Superior temporal gyrus (tissue), 1 donor: ENCODE measurements around the gene CLEC4F.

ENCODE experiments used
- DNase-seq: peaks from one replicate; pipeline ENCODE4 v3.0.0-alpha.2; 2016; ENCODE audit errors: extremely low spot score

The CLEC4F gene

GRCh38 chr2:70789304-70790135 is 30.9 kb downstream of the CLEC4F start:
- DNase-seq = peak; percentile 85

DNA sequence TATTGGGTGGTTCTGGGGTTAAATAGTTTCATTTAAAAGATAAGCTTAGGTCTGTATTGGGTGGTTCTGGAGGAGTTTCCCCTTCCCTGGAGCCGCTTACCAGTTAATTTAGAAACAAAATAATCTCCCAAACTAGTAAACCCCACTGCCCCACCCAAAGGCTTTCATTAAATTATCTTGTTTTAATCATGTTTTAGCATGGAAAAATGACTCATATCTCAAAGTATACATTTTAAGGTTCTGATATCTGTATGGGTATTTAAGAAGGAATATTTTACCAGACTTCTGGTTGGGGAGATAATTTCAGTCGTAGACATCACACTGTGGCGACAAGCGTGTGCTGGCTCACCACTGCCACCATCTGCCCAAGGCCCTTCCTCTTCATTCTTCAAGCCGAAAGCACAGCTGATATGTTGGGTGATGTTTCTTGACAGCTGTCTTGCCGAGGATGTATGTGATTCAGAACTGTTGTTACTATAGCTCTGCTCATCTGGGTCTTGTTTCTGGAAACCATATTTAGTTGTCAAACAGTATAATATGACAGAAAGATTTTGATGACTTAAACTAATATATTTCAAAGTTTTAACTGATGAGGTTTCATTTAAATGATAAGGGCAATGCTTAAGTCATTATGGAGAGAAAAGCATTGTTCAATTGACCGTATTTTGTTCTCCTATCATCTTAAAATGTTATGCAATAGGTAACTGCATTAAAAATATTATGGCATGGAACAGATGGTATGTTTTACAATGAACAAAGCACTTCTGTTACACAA is 35.1 kb downstream of the CLEC4F start:
- peak; percentile 82 for DNase-seq

DNA sequence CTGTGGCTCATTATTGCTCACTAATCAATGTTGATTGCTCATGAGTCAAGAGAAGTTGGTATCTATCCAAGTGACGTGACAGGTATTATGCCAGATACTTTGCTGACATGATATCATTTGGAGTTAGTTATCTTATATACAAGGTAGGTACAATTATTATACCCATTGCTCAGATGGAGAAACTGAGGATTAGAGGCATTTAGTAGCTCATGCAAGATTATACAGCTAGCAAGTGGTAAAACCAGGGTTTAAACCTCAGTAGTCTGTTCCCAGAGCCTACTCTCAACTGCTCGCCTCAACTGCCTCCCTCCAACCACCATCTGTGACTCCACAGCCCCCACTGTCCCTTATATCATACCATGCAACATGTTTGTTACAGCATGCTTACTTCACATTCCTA is 36.1 kb downstream of the CLEC4F start:
- DNase-seq = no peak

DNA sequence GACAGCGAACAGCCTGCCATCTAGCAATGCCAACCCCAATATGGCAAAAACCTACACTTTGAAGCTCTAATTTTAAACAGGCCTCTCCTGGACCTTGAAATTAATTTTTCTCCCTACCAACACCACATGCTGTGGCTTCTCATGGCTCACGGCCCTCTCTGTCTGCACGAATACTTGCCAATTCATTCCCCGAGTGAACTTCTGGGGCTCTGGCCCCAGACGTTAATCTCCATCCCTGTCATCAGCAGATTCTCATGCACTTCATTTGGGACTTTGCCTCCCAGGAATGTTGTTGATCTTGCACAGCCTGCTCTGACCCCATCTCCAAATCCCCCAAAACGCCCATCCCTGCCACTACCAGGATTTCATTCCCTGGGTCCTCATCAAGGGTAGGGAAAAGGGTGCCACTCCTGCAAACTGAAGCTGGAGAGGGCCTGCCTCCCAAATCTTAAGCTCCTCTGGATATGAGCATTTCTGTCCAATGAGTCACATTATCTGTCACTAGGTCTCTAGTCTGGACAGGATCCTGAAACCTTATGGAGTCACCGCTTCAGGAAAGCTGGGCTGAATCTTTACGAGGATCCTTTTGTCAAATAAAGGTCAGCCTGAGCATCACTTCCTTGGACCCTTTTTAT is 40.4 kb downstream of the CLEC4F start:
- no peak for DNase-seq

DNA sequence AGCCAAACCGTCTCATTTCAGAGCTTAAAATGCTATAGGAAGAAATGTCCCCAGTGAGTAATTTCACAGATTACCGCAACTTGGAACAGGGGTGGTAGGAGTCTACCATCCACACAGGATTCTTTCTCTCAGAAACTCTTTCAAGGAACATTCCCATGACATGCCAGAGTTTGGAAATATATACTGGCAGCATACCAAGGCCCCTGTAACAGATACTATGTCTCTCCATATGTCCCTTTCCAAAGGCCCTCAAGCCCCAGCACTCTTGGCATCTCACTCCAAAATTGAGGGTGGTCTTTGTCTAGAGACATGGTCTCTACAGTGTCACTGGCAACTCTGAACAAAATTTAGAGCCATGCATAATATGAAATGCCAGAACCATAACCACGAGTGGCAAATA is 40.9 kb downstream of the CLEC4F start:
- DNase-seq = no peak

DNA sequence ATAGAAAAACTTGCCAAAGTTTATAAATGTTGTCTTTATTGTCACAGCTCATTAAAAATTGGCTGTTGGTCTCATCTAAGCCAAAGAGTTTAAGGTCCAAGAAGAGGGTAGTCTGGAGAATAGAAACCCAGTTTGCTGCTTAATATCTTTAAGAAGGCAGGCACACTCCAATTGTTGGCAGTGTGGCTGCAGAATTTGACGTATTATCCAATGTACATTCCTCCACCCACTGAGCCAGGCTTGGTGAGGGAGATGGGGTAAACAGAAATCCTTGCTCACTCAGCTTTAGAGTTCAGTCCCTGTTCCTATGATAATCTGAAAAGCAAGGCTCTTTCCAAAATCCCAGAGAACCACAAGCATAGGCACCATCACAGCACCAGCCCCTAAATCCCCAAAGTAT is 41.7 kb downstream of the CLEC4F start:
- DNase-seq = no peak

- no peak for DNase-seq
These were observed 42.9 kb downstream of the CLEC4F start for GRCh38 chr2:70777450-70777849.

DNA sequence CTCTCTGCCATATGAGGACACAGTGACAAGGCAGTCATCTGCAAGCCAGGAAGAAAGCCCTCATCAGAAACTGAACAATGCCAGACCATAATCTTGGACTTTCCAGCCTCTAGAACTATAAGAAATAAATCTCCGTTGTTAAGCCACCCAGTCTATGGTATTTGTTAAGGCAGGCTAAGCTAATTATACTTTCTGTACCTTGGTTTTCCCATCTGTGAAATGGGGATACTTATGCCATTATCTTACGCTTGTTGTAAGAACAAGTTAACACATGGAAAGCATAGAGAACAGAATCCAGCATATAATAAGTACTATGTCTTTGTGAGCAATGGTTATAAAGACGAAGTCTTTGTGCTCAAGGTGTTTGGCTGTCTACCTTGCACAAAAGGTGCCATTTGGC is 44.1 kb downstream of the CLEC4F start:
- no peak for DNase-seq

DNA sequence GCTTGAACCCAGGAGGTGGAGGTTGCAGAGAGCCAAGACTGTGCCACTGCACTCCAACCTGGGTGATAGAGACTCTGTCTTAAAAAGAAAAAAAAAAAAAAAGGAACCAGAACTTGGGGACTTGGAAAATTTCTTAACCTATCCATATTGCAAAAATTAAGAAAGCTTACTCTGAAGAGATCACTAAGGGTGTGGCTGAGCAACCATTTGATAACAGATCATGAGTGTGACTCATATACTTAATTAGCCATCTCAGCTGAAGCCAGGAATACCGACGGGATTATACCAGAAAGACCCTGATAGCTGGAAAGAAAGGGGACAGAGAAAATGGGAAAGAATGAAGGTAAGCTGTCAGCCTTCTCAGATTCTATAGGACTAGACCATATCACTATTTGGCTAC is 45.3 kb downstream of the CLEC4F start:
- DNase-seq = no peak

- DNase-seq = no peak
These were observed 47.8 kb downstream of the CLEC4F start for GRCh38 chr2:70772486-70773155.

GRCh38 chr2:70771446-70771845 is 49.0 kb downstream of the CLEC4F start:
- no peak for DNase-seq

- no peak for DNase-seq
These were observed 50.9 kb downstream of the CLEC4F start for GRCh38 chr2:70769450-70769849.

- no peak for DNase-seq
These were observed 51.8 kb downstream of the CLEC4F start for GRCh38 chr2:70768590-70769085.

DNA sequence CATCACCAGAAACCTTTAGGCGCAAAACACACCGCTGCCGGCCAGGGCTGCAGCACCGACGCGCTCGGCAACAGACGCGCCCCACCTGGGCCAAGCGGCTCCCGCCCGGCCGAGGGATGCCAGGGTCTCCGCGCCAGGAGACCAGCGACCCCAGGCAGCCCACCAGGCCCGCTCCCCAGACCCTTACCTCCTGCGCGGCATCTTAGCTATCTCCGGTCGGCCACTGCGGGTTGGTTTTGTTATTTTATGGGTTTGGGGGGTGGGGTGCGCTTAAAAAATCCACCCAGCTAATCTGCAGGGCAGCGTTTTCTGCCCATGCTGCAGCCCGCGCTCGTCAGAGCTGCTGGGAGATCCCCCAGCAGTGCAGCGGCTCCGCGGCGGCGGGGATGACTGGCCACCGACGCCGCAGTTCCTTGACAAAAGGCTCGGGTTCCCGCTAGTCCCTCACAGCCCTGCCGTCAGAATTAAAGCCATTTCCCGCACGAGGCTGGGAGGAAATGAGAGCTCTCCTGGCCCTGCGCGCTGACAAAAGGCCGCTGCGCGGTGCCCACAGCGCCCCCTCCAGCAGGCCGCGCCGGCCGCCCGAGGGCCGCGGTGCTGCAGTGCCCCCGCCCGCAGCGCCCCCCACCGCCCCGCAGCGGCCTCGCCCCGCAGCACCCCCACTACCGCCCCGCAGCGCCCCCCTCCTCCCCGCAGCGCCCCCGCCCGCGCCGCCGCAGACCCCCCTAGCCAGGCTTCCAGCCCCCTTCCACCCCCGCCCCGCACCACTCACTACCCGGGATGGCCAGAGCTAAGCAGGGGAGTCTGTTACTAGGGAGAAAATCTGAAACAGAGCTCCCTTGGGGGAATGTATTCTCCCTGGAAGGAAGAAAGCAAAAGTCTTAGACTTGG is 52.5 kb downstream of the CLEC4F start, which contains the start of gene ADD2:
TSS of gene ADD2 (minus strand) at position 502 of the 891 bp plus-strand sequence. CDS start 61,792 bp downstream, outside the sequence.
- DNase-seq = peak; percentile 55

DNA sequence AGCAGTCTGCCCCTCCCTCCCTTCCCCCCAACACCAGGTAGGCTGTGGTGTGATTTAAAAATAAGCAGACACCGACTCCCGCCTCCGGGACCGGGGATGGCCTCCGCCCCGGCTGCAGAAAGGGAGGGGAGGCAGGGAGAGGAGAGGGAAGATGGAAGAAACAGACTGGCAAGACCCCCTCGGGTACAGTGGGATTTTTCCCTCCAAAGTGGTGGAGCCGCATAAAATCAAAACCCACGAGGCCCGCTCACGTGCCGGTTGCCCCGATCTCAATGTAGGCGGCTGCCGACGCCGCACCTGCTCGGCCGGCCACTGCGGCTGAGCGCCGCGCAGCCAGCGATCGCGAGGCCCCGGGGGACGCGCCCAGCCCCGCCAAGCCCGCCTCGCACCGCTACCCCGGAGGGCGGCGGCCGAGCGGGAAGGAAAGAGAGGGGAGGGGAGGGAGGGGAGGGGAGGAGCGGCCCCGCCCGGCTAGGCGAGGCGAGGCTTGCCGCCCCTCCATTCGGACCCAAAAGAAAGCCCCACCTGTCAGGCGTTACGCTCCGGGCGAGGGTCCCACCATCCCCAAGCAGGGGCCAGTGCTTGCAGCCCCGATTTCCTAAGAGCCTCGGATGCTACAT is 53.2 kb downstream of the CLEC4F start:
- DNase-seq = no peak

DNA sequence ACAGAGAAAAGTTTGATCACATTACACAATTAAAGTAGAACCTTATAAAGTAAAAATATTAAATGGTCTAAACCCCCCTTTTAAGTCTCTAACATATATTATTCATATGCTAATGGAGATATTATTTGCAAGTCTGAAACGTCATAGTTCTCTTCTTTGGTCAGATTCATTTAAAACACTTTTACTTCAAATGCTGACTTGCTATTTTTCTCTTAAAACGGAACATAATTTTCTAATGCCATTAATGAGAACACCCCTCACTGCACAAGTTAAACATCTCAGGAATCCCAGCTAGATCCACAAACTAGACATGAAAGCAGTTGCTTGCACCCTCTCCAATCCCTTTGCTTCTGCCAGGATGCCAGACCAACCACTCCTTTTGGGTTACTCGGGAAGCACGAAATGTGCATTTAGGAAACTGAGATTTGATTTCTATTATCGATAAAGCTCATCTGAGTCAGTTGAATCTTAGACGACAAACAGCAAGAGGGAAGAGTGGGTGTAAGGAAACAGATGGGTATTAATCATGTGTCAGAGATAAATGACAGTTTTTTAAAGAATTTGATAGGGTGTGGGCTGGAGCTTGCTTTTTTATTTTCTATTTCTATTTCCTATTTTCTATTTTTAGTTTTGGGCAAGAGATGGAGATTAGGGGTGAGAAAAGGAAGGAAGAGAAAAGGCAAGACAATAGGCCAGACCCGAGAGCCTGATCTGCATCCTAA is 53.9 kb downstream of the CLEC4F start:
- DNase-seq = no peak

GRCh38 chr2:70765507-70765906 is 54.9 kb downstream of the CLEC4F start:
- DNase-seq = no peak

- DNase-seq = no peak
These were observed 61.0 kb downstream of the CLEC4F start for GRCh38 chr2:70759446-70759845.
